GM12875 (cell line): ENCODE data around the gene PLB1.

Experiments used
- H3K4me3 ChIP-seq: one replicate; pipeline ENCODE4 v1.5.1; 2011; ENCODE audit warnings: low read depth, low read length, control low read depth
- CTCF ChIP-seq: IDR thresholded peaks from 2 replicates; pipeline ENCODE4 v1.5.1; 2011; ENCODE audit warnings: low read depth, mild to moderate bottlenecking, control low read depth, inconsistent platforms, low read length, moderate library complexity, borderline replicate concordance; ENCODE audit not compliant: insufficient read depth

The PLB1 gene

DNA sequence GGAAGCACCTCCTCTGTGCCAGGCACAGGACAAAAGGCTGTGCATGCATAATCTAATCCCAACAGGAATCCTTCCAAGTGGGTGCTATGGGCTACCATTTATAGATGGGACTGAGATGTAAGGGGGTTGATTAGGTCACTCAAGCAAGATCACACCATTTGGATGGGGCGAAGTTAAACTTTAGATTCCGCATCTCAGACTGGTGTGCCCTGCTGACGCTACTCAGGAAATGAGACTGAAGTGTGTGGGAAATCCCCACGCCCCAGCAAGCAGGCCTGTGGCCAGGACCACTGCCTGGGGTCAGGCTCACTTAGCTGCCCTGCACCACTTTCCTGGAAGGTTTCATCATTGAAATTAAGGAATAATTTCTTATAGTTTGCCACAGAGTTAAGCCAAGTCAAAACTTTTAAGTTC, 185.3 kb downstream of the PLB1 start:
- H3K4me3 ChIP-seq, result no peak overlapping the region
- TF ChIP-seq CTCF, result no peak

DNA sequence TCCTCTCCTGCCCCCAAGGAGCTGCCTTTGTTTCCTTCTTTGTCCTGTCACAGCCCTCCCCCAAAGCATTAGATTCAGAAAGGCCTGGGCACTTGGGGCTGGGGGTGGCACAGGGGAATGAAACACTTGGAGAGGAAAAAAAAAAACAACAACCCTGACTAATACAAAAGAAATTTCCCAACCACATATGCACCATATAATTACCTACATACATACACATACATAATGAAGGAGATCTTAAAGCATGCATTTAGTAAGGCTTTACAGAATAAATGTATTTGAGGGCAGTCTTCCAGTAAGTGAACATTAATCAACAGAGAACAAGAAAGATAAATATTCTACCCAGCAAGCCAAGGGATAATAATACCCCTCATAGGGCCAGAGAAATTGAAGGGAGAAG, 185.7 kb downstream of the PLB1 start:
- H3K4me3 ChIP-seq, result no peak overlapping the region
- TF ChIP-seq CTCF, result no peak

GRCh38 chr2:28683100-28683706, 187.3 kb downstream of the PLB1 start:
- TF ChIP-seq CTCF, result no peak
- H3K4me3 ChIP-seq, result no peak overlapping the region

DNA sequence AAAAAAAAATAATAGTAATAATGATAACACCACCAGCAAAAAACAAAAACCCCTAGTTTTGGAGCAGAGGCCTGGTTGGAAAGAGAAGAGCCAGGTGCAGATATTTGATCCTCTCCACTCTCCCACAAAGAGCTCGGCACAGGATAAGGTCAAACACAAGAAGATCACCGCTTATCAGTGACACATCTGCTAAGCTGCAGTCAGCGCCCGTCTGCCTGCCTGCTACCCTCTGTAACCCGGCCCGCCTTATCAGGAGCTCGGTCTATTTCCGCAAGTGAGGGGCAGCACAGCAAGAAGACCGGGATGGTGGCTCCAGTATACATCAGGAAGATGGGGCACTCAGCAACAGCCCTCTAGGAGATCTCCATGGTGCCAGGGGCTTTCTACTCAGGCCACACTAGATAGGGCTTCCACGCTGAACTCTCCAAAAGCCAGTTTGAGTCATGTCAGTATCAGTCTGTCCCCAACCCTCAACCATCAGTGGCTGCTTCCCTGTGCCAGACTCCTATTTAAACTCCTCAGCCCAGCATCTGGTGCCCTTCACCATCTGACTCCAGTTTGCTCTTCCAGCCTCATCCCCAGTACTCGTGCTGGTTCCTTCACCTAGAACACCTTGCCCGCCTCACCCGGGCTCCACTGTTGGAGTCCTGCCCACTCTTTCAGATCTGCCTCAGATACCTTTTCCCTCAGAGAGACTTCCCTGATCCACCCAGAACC, 188.4 kb downstream of the PLB1 start:
- no peak overlapping the region for H3K4me3 ChIP-seq
- no peak for TF ChIP-seq CTCF

DNA sequence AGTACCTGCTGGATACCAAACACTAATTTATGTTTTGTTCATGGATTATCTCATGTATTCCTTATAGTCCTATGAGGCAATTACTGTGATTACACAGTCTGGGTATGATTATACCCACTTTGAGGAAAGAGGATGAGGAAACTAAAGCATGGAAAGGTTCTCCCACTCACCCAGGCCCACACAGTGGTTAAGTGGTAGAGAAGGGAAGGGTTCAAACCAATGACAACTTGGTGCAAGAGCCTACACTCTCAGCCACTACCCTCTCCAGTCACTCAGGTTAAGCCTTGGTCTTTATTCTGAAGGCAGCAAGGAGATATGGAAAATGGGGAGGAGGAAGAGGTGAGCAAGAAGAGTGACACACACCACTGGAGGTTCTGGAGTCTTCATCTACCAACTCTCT, 191.3 kb downstream of the PLB1 start:
- no peak overlapping the region for H3K4me3 ChIP-seq
- TF ChIP-seq CTCF, result no peak

DNA sequence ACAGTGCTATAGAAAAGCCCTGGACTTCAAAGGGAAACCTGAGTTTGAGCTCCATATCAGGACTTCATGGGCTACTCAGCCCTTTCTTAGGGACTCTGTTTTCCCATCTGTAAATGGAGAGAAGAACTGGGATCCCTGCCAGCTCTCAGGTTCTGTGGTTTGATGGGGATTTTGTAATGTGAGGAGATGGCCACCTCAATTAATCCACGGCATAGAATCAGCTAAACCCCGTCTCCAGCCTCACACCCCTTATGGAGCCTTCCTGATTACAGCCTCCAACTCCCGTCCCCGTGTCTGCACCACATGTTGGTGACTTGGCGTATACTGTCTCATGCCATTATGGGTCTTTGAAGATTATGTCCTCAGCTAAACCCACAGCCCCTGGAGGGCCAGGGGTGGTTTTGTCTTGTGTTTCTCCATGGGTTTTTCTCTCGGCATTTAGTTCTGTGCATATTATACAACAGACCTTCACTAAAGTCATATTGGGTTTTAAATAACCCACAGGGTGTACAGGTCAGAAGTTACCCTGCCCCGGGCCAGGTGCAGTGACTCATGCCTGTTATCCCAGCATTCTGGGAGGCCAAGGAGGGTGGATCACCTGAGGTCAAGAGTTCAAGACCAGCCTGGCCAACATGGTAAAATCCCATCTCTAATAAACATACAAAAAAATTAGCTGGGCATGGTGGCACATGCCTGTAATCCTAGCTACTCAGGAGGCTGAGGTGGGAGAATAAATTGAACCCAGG, 192.0 kb downstream of the PLB1 start:
- no peak for TF ChIP-seq CTCF
- H3K4me3 ChIP-seq, result no peak overlapping the region
